Hepatocyte (in vitro differentiated cells): ENCODE measurements around the gene DMBX1. TPM values are rescaled to one million over a fixed set of nuclear protein-coding genes. Genes with fewer than 3 reads are reported as not detected.

ENCODE experiments used
- DNase-seq: peaks from one replicate; pipeline ENCODE4 v3.0.0-alpha.2; 2016; ENCODE audit warnings: low spot score
- H2AFZ ChIP-seq: fragments of 200-600 bp; sonication (generic); 2 replicates; pipeline ENCODE4 v1.6.0; 2016; ENCODE audit warnings: antibody characterized with exemption, mild to moderate bottlenecking
- H3K27ac ChIP-seq: fragments of 200-600 bp; sonication (generic); 2 replicates; pipeline ENCODE4 v1.5.1; 2016; ENCODE audit warnings: mild to moderate bottlenecking
- H3K27me3 ChIP-seq: fragments of 200-600 bp; sonication (generic); 2 replicates; pipeline ENCODE4 v1.6.1; 2016
- H3K36me3 ChIP-seq: fragments of 200-600 bp; sonication (generic); replicated peaks from 2 replicates; pipeline ENCODE4 v1.5.1; 2016; ENCODE audit warnings: low read depth; ENCODE audit not compliant: insufficient read depth
- H3K4me1 ChIP-seq: fragments of 200-600 bp; sonication (generic); 2 replicates; pipeline ENCODE4 v1.5.1; 2016; ENCODE audit warnings: mild to moderate bottlenecking, moderate library complexity; ENCODE audit not compliant: insufficient read depth
- H3K4me2 ChIP-seq: fragments of 200-600 bp; sonication (generic); 2 replicates; pipeline ENCODE4 v1.6.0; 2016
- H3K4me3 ChIP-seq: fragments of 200-600 bp; sonication (generic); 2 replicates; pipeline ENCODE4 v1.5.1; 2016; ENCODE audit warnings: mild to moderate bottlenecking
- H3K79me2 ChIP-seq: fragments of 200-600 bp; sonication (generic); 2 replicates; pipeline ENCODE4 v1.6.0; 2017; ENCODE audit warnings: mild to moderate bottlenecking
- H3K9me2 ChIP-seq: fragments of 200-600 bp; sonication (generic); replicated peaks from 2 replicates; pipeline ENCODE4 v1.6.0; 2017; ENCODE audit warnings: mild to moderate bottlenecking; ENCODE audit not compliant: insufficient read depth
- H3K9me3 ChIP-seq: fragments of 200-600 bp; sonication (generic); 2 replicates; pipeline ENCODE4 v1.5.1; 2016; ENCODE audit warnings: low read depth, mild to moderate bottlenecking
- H4K20me1 ChIP-seq: fragments of 200-600 bp; sonication (generic); 2 replicates; pipeline ENCODE4 v1.6.0; 2016; ENCODE audit warnings: mild to moderate bottlenecking; ENCODE audit not compliant: insufficient read depth, poor library complexity, severe bottlenecking
- EZH2 ChIP-seq: fragments of 200-600 bp; sonication (generic); IDR thresholded peaks from 2 replicates; pipeline ENCODE4 v1.6.1; 2016; ENCODE audit warnings: antibody characterized with exemption, mild to moderate bottlenecking, borderline replicate concordance
- EZH2phosphoT487 ChIP-seq: fragments of 200-600 bp; sonication (generic); IDR thresholded peaks from one replicate; pipeline ENCODE4 v1.6.1; 2018; ENCODE audit warnings: antibody characterized with exemption, mild to moderate bottlenecking, low read depth, moderate library complexity; ENCODE audit not compliant: unreplicated experiment, severe bottlenecking
- WGBS: methylation state at CpG from one replicate; pipeline ENCODE4 v1.1.6; 2016; ENCODE audit warnings: low lambda C conversion rate; ENCODE audit errors: missing lambda C conversion rate; 5-methylcytosine and 5-hydroxymethylcytosine counted together
- polyA plus RNA-seq: library from polyadenylated mRNA; unstranded; fragments of >200 nt; fragmentation: Nextera tagmentation; extraction: Ambion mirVana; gene quantifications from 2 replicates; pipeline ENCODE4 v1.2.1, GENCODE V29; 2016
- total RNA-seq: library from RNA; depleted of rRNA; stranded (reverse); fragments of >200 nt; gene quantifications from 2 replicates; pipeline ENCODE4 v1.2.3, GENCODE V29; 2014
- TF ChIP-seq, protein P1 (sequence below): fragments of 200-600 bp; sonication (generic); IDR thresholded peaks from 2 replicates; pipeline ENCODE4 v1.5.1; 2016; ENCODE audit warnings: antibody characterized with exemption, mild to moderate bottlenecking; ENCODE audit not compliant: poor library complexity

The DMBX1 gene
- total and polyA plus RNA-seq, 2 experiments from 2014 or later: not detected

DNA sequence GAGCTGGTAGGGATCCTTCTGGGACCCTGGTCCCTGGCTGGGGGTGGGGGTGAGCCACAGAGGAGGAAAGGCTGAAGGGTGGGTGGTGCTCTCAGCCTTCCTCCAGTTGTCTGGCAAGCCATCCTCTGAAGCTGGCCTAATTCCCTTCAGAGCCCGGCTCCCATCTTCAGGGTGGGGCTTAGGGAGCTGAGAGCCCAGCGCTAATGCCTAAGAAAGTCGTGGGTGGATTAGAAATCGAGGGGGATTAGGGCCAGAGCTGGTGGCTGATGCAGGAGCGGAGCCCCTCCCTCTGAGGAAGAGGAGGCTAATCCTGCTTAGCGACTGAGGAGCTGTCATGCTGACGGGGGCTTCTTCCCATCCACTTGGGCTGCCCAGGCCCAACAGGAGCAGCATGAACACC, 30.8 kb upstream of the DMBX1 start:
- 50% methylated on average over 7 of the region's 7 CpGs for WGBS
- H3K27me3 ChIP-seq: peaks cover 65% of the 10 kb centered on the region
- DNase-seq: no peak

DNA sequence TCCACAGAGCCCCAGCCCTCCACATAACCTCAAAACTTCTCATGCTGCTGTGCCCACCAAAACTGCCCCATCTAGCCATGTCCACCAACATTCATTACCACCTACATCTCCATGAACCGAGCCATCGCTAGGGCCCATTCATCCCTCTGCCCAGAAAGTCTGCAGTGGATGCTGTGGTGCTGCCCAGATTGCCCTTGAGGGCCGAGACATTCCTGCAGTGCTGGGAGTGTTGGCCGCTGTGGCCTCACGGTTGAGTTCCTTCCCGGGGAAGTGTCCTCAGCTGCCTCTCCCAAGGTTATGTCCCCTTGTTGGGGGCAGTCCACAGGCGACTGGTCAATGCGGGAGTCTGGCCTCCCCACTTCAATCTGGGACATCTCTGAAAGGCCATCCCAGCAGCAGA, 30.3 kb upstream of the DMBX1 start:
- TF ChIP-seq EZH2phosphoT487 (no peak), EZH2 (no peak)
- TF ChIP-seq, protein P1, sequence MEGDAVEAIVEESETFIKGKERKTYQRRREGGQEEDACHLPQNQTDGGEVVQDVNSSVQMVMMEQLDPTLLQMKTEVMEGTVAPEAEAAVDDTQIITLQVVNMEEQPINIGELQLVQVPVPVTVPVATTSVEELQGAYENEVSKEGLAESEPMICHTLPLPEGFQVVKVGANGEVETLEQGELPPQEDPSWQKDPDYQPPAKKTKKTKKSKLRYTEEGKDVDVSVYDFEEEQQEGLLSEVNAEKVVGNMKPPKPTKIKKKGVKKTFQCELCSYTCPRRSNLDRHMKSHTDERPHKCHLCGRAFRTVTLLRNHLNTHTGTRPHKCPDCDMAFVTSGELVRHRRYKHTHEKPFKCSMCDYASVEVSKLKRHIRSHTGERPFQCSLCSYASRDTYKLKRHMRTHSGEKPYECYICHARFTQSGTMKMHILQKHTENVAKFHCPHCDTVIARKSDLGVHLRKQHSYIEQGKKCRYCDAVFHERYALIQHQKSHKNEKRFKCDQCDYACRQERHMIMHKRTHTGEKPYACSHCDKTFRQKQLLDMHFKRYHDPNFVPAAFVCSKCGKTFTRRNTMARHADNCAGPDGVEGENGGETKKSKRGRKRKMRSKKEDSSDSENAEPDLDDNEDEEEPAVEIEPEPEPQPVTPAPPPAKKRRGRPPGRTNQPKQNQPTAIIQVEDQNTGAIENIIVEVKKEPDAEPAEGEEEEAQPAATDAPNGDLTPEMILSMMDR: no peak
- no peaks in the 10 kb centered on the region for H3K9me2 ChIP-seq
- no peaks in the 10 kb centered on the region for H3K4me1 ChIP-seq
- no peak overlapping the region for H3K27ac ChIP-seq
- no peak for DNase-seq
- H3K36me3 ChIP-seq: no peaks in the 10 kb centered on the region
- no peaks in the 10 kb centered on the region for H3K79me2 ChIP-seq
- WGBS: 86% methylated on average over 8 of the region's 8 CpGs
- peaks cover 64% of the 10 kb centered on the region for H3K27me3 ChIP-seq
- no peak overlapping the region for H3K4me2 ChIP-seq
- H3K4me3 ChIP-seq: no peak overlapping the region
- no peaks in the 10 kb centered on the region for H4K20me1 ChIP-seq
- no peak overlapping the region for H2AFZ ChIP-seq
- H3K9me3 ChIP-seq: no peaks in the 10 kb centered on the region

More for the DNA sequence above, 30.8 kb upstream of the DMBX1 start:
- Histone ChIP-seq H3K9me3 (no peaks in the 10 kb centered on the region), H3K4me3 (no peak overlapping the region), H3K36me3 (no peaks in the 10 kb centered on the region), H4K20me1 (no peaks in the 10 kb centered on the region), H3K79me2 (no peaks in the 10 kb centered on the region), H3K4me2 (no peak overlapping the region), H2AFZ (no peak overlapping the region), H3K9me2 (no peaks in the 10 kb centered on the region), H3K27ac (no peak overlapping the region), H3K4me1 (no peaks in the 10 kb centered on the region)
- TF ChIP-seq, protein P1: no peak
- TF ChIP-seq EZH2 (no peak), EZH2phosphoT487 (no peak)

GRCh38 chr1:46461017-46461808, 28.4 kb upstream of the DMBX1 start:
- no peaks in the 10 kb centered on the region for H3K9me2 ChIP-seq
- no peaks in the 10 kb centered on the region for H3K36me3 ChIP-seq
- no peaks in the 10 kb centered on the region for H3K9me3 ChIP-seq
- no peak overlapping the region for H3K4me3 ChIP-seq
- H3K79me2 ChIP-seq: no peaks in the 10 kb centered on the region
- no peaks in the 10 kb centered on the region for H4K20me1 ChIP-seq
- H2AFZ ChIP-seq: no peak overlapping the region
- no peak for TF ChIP-seq EZH2phosphoT487
- TF ChIP-seq, protein P1: no peak
- TF ChIP-seq EZH2: no peak
- no peak for DNase-seq
- 68% methylated on average over 11 of the region's 11 CpGs for WGBS
- no peak overlapping the region for H3K4me2 ChIP-seq
- H3K4me1 ChIP-seq: no peaks in the 10 kb centered on the region
- peaks cover 75% of the 10 kb centered on the region for H3K27me3 ChIP-seq
- no peak overlapping the region for H3K27ac ChIP-seq
